OCI-LY7 (cell line): ENCODE measurements around the gene SMKR1. TPM values are rescaled to one million over a fixed set of nuclear protein-coding genes. Genes with fewer than 3 reads are reported as not detected.

ENCODE experiments used
- BruUV-seq: library from RNA; stranded (reverse); fragments of 400-500 nt; replicated peaks from 2 replicates; lab custom pipeline; 2021; lab: Mats Ljungman, UMichigan
- CTCF ChIA-PET: fragments of 300-600 bp; sonication (Branson Sonifier 250); formaldehyde crosslinking; loops from one replicate; lab custom pipeline; 2022; ENCODE audit warnings: antibody characterized with exemption; ENCODE audit not compliant: unreplicated experiment; lab: Charles Lee
- POLR2A ChIA-PET: fragments of 300-600 bp; sonication (Branson Sonifier 250); formaldehyde crosslinking; loops from one replicate; lab custom pipeline; 2022; ENCODE audit warnings: antibody characterized with exemption; lab: Charles Lee
- DNase-seq: peaks from one replicate; pipeline ENCODE4 v3.0.0-alpha.2; 2015; ENCODE audit warnings: low spot score
- H2AFZ ChIP-seq: fragments of 200-600 bp; sonication (generic), shearing (Covaris generic); 2 replicates; pipeline ENCODE4 v1.6.1; 2014; ENCODE audit warnings: mild to moderate bottlenecking, antibody characterized with exemption, low read length, moderate library complexity
- H3K27ac ChIP-seq: fragments of 200-600 bp; sonication (generic); 2 replicates; pipeline ENCODE4 v1.5.1; 2014; ENCODE audit warnings: mixed run types, low read depth, mild to moderate bottlenecking, moderate library complexity, low read length, inconsistent platforms; ENCODE audit not compliant: poor library complexity, severe bottlenecking
- H3K36me3 ChIP-seq: fragments of 200-600 bp; sonication (generic); 2 replicates; pipeline ENCODE4 v1.6.1; 2014; ENCODE audit warnings: mild to moderate bottlenecking, antibody characterized with exemption, low read length, moderate library complexity, mixed read lengths; ENCODE audit not compliant: insufficient read depth
- H3K4me1 ChIP-seq: fragments of 200-600 bp; sonication (generic); 2 replicates; pipeline ENCODE4 v1.5.1; 2014; ENCODE audit warnings: mild to moderate bottlenecking, low read length; ENCODE audit not compliant: insufficient read depth, poor library complexity, severe bottlenecking
- H3K4me2 ChIP-seq: fragments of 200-600 bp; sonication (generic); 2 replicates; pipeline ENCODE4 v1.6.1; 2014; ENCODE audit warnings: mild to moderate bottlenecking, low read length
- H3K4me3 ChIP-seq: fragments of 200-600 bp; sonication (generic); 2 replicates; pipeline ENCODE4 v1.5.1; 2014; ENCODE audit warnings: mild to moderate bottlenecking, low read depth, low read length; ENCODE audit not compliant: poor library complexity, severe bottlenecking
- H3K79me2 ChIP-seq: fragments of 200-600 bp; sonication (generic); 2 replicates; pipeline ENCODE4 v1.6.1; 2016; ENCODE audit warnings: low read depth, mild to moderate bottlenecking, low read length, moderate library complexity, mixed read lengths; ENCODE audit not compliant: insufficient read depth
- H3K9me2 ChIP-seq: fragments of 200-600 bp; sonication (generic); 2 replicates; pipeline ENCODE4 v1.6.1; 2016; ENCODE audit warnings: mild to moderate bottlenecking, low read length, mixed read lengths; ENCODE audit not compliant: insufficient read depth
- H3K9me3 ChIP-seq: fragments of 200-600 bp; sonication (generic); 2 replicates; pipeline ENCODE4 v1.6.1; 2014; ENCODE audit warnings: mild to moderate bottlenecking, mixed run types, low read length, mixed read lengths
- H4K20me1 ChIP-seq: fragments of 200-600 bp; sonication (generic); 2 replicates; pipeline ENCODE4 v1.6.1; 2014; ENCODE audit warnings: mild to moderate bottlenecking, antibody characterized with exemption, low read length, moderate library complexity, mixed read lengths; ENCODE audit not compliant: insufficient read depth
- CTCF ChIP-seq: fragments of 200-600 bp; sonication (generic); conservative IDR thresholded peaks from 2 replicates; pipeline ENCODE4 v1.5.1; 2014; ENCODE audit warnings: mild to moderate bottlenecking, antibody characterized with exemption, low read length, moderate library complexity, mixed read lengths
- EZH2phosphoT487 ChIP-seq: fragments of 200-600 bp; sonication (generic); IDR thresholded peaks from 2 replicates; pipeline ENCODE4 v1.6.1; 2018; ENCODE audit warnings: low read depth, borderline replicate concordance, mild to moderate bottlenecking, mixed run types, antibody characterized with exemption, low read length, moderate library complexity, mixed read lengths
- intact Hi-C: fragments of 100-400 bp; cut with micrococcal nuclease; formaldehyde crosslinking; loops from one replicate; pipeline ENCODE4 v1.10.0; 2022; ENCODE audit not compliant: unreplicated experiment
- total RNA-seq, 2 experiments: library from RNA; depleted of rRNA in 1 of 2; stranded (reverse); fragments of >200 nt in 1 of 2; shearing (Covaris generic) in 1 of 2; gene quantifications; 2 replicates each; pipeline ENCODE4 v1.2.3, GENCODE V29; 2014 to 2022

Gene SMKR1
- total RNA-seq, 2 experiments from 2014 or later = not detected

GRCh38 chr7:129462420-129462819 lies 39.9 kb upstream of the SMKR1 start:
- no TSS peak for BruUV-seq
- no peaks in the 10 kb centered on the region for H3K4me1 ChIP-seq
- DNase-seq = no peak
- H4K20me1 ChIP-seq = no peaks in the 10 kb centered on the region
- TF ChIP-seq CTCF = no peak
- no peak for TF ChIP-seq EZH2phosphoT487
- H3K4me2 ChIP-seq = no peak overlapping the region
- H3K79me2 ChIP-seq = no peaks in the 10 kb centered on the region
- no peak overlapping the region for H2AFZ ChIP-seq
- H3K9me3 ChIP-seq = no peaks in the 10 kb centered on the region
- intact Hi-C loops = no loop called here
- H3K9me2 ChIP-seq = no peaks in the 10 kb centered on the region
- POLR2A ChIA-PET = interaction anchor here (0.5 to 0.9 kb wide), 2 partner anchors 23 to 1484 kb away, joined by 3 read pairs; no protein-coding TSS in a partner anchor
- CTCF ChIA-PET = no interaction called here
- no peak overlapping the region for H3K27ac ChIP-seq
- 0 out of 2 replicates have a peak, but pooled peaks cover 3% of the 10 kb centered on the region for H3K36me3 ChIP-seq
- H3K4me3 ChIP-seq = no peak overlapping the region

- no TSS peak for BruUV-seq
- H3K36me3 ChIP-seq = 0 out of 2 replicates have a peak, but pooled peaks cover 3% of the 10 kb centered on the region
- no peaks in the 10 kb centered on the region for H3K4me1 ChIP-seq
- H3K9me2 ChIP-seq = no peaks in the 10 kb centered on the region
- POLR2A ChIA-PET = interaction anchor here (0.6 kb wide), 1 partner anchor 167 kb away, joined by 6 read pairs; no protein-coding TSS in a partner anchor
- no peaks in the 10 kb centered on the region for H4K20me1 ChIP-seq
- intact Hi-C loops = no loop called here
- H3K4me2 ChIP-seq = no peak overlapping the region
- CTCF ChIA-PET = no interaction called here
- no peak overlapping the region for H3K27ac ChIP-seq
- H2AFZ ChIP-seq = no peak overlapping the region
- no peak overlapping the region for H3K4me3 ChIP-seq
- no peak for DNase-seq
- H3K9me3 ChIP-seq = no peaks in the 10 kb centered on the region
- TF ChIP-seq EZH2phosphoT487 = no peak
- TF ChIP-seq CTCF = no peak
- H3K79me2 ChIP-seq = no peaks in the 10 kb centered on the region
Measured at GRCh38 chr7:129464194-129464593, 38.1 kb upstream of the SMKR1 start.

- CTCF ChIA-PET = no interaction called here
- H3K79me2 ChIP-seq = no peaks in the 10 kb centered on the region
- intact Hi-C loops = no loop called here
Measured at GRCh38 chr7:129465080-129465479, 37.3 kb upstream of the SMKR1 start.

More at GRCh38 chr7:129465080-129465479, 37.3 kb upstream of the SMKR1 start:
- POLR2A ChIA-PET = interaction anchor here (0.6 kb wide), 1 partner anchor 168 kb away, joined by 6 read pairs; no protein-coding TSS in a partner anchor
- Histone ChIP-seq H3K4me2 (no peak overlapping the region), H3K9me3 (no peaks in the 10 kb centered on the region), H4K20me1 (no peaks in the 10 kb centered on the region), H3K4me1 (no peaks in the 10 kb centered on the region), H2AFZ (no peak overlapping the region), H3K36me3 (0 out of 2 replicates have a peak, but pooled peaks cover 2% of the 10 kb centered on the region), H3K4me3 (no peak overlapping the region), H3K9me2 (no peaks in the 10 kb centered on the region), H3K27ac (no peak overlapping the region)
- TF ChIP-seq EZH2phosphoT487 = no peak
- TF ChIP-seq CTCF = no peak
- no peak for DNase-seq
- no TSS peak for BruUV-seq
